ENCODE measurements around the gene PRDX5.

The PRDX5 gene

GRCh38 chr11:64364435-64364834 lies 46.5 kb downstream of the PRDX5 start:
- H3K36me3 ChIP-seq (ENCODE audit: control insufficient read depth, insufficient read depth, low read length) = peaks cover 58% of the 10 kb centered on the region
- DNase-seq = no peak
- no peak overlapping the region for H3K27ac ChIP-seq (ENCODE audit: insufficient read depth, low read length, poor library complexity, severe bottlenecking)
- no peaks in the 10 kb centered on the region for H3K9me3 ChIP-seq (ENCODE audit: control insufficient read depth, low read length)
- H3K4me3 ChIP-seq (ENCODE audit: insufficient read depth, low read depth, low read length, poor library complexity, severe bottlenecking) = no peak overlapping the region
- peaks cover 11% of the 10 kb centered on the region for H3K4me1 ChIP-seq (ENCODE audit: control insufficient read depth, insufficient read depth, low read length, poor library complexity, severe bottlenecking)
- H3K27me3 ChIP-seq (replicated peaks; ENCODE audit: control insufficient read depth, insufficient read depth, low read length, poor library complexity, severe bottlenecking) = no peaks in the 10 kb centered on the region

- peaks cover 62% of the 10 kb centered on the region for H3K36me3 ChIP-seq (ENCODE audit: control insufficient read depth, insufficient read depth, low read length)
- no peaks in the 10 kb centered on the region for H3K9me3 ChIP-seq (ENCODE audit: control insufficient read depth, low read length)
- H3K4me1 ChIP-seq (ENCODE audit: control insufficient read depth, insufficient read depth, low read length, poor library complexity, severe bottlenecking) = peaks cover 7% of the 10 kb centered on the region
- H3K4me3 ChIP-seq (ENCODE audit: insufficient read depth, low read depth, low read length, poor library complexity, severe bottlenecking) = no peak overlapping the region
- DNase-seq = no peak
- no peak overlapping the region for H3K27ac ChIP-seq (ENCODE audit: insufficient read depth, low read length, poor library complexity, severe bottlenecking)
- no peaks in the 10 kb centered on the region for H3K27me3 ChIP-seq (replicated peaks; ENCODE audit: control insufficient read depth, insufficient read depth, low read length, poor library complexity, severe bottlenecking)
Observed at GRCh38 chr11:64364911-64365310, 47.0 kb downstream of the PRDX5 start.

- no peak overlapping the region for H3K27ac ChIP-seq (ENCODE audit: insufficient read depth, low read length, poor library complexity, severe bottlenecking)
- no peak for DNase-seq
- H3K4me1 ChIP-seq (ENCODE audit: control insufficient read depth, insufficient read depth, low read length, poor library complexity, severe bottlenecking) = no peaks in the 10 kb centered on the region
- peaks cover 63% of the 10 kb centered on the region for H3K36me3 ChIP-seq (ENCODE audit: control insufficient read depth, insufficient read depth, low read length)
- H3K27me3 ChIP-seq (replicated peaks; ENCODE audit: control insufficient read depth, insufficient read depth, low read length, poor library complexity, severe bottlenecking) = no peaks in the 10 kb centered on the region
- no peak overlapping the region for H3K4me3 ChIP-seq (ENCODE audit: insufficient read depth, low read depth, low read length, poor library complexity, severe bottlenecking)
- no peaks in the 10 kb centered on the region for H3K9me3 ChIP-seq (ENCODE audit: control insufficient read depth, low read length)
Observed at GRCh38 chr11:64366751-64367150, 48.8 kb downstream of the PRDX5 start.

GRCh38 chr11:64367931-64368672 lies 50.2 kb downstream of the PRDX5 start:
- Histone ChIP-seq H3K27ac (ENCODE audit: insufficient read depth, low read length, poor library complexity, severe bottlenecking) (no peak overlapping the region), H3K4me3 (ENCODE audit: insufficient read depth, low read depth, low read length, poor library complexity, severe bottlenecking) (no peak overlapping the region), H3K9me3 (ENCODE audit: control insufficient read depth, low read length) (no peaks in the 10 kb centered on the region), H3K4me1 (ENCODE audit: control insufficient read depth, insufficient read depth, low read length, poor library complexity, severe bottlenecking) (no peaks in the 10 kb centered on the region), H3K36me3 (ENCODE audit: control insufficient read depth, insufficient read depth, low read length) (peaks cover 51% of the 10 kb centered on the region), H3K27me3 (replicated peaks; ENCODE audit: control insufficient read depth, insufficient read depth, low read length, poor library complexity, severe bottlenecking) (no peaks in the 10 kb centered on the region)
- DNase-seq = no peak

GRCh38 chr11:64368673-64369074 lies 50.8 kb downstream of the PRDX5 start:
- Histone ChIP-seq H3K27ac (ENCODE audit: insufficient read depth, low read length, poor library complexity, severe bottlenecking) (no peak overlapping the region), H3K9me3 (ENCODE audit: control insufficient read depth, low read length) (no peaks in the 10 kb centered on the region), H3K4me3 (ENCODE audit: insufficient read depth, low read depth, low read length, poor library complexity, severe bottlenecking) (no peak overlapping the region), H3K36me3 (ENCODE audit: control insufficient read depth, insufficient read depth, low read length) (peaks cover 46% of the 10 kb centered on the region), H3K27me3 (replicated peaks; ENCODE audit: control insufficient read depth, insufficient read depth, low read length, poor library complexity, severe bottlenecking) (no peaks in the 10 kb centered on the region), H3K4me1 (ENCODE audit: control insufficient read depth, insufficient read depth, low read length, poor library complexity, severe bottlenecking) (no peaks in the 10 kb centered on the region)
- no peak for DNase-seq

GRCh38 chr11:64369440-64370421 lies 51.8 kb downstream of the PRDX5 start:
- Histone ChIP-seq H3K4me1 (ENCODE audit: control insufficient read depth, insufficient read depth, low read length, poor library complexity, severe bottlenecking) (no peaks in the 10 kb centered on the region), H3K36me3 (ENCODE audit: control insufficient read depth, insufficient read depth, low read length) (peaks cover 39% of the 10 kb centered on the region), H3K4me3 (ENCODE audit: insufficient read depth, low read depth, low read length, poor library complexity, severe bottlenecking) (no peak overlapping the region), H3K27me3 (replicated peaks; ENCODE audit: control insufficient read depth, insufficient read depth, low read length, poor library complexity, severe bottlenecking) (no peaks in the 10 kb centered on the region), H3K27ac (ENCODE audit: insufficient read depth, low read length, poor library complexity, severe bottlenecking) (no peak overlapping the region), H3K9me3 (ENCODE audit: control insufficient read depth, low read length) (no peaks in the 10 kb centered on the region)
- DNase-seq = no peak

- Histone ChIP-seq H3K4me1 (ENCODE audit: control insufficient read depth, insufficient read depth, low read length, poor library complexity, severe bottlenecking) (no peaks in the 10 kb centered on the region), H3K36me3 (ENCODE audit: control insufficient read depth, insufficient read depth, low read length) (peaks cover 29% of the 10 kb centered on the region), H3K27me3 (replicated peaks; ENCODE audit: control insufficient read depth, insufficient read depth, low read length, poor library complexity, severe bottlenecking) (no peaks in the 10 kb centered on the region), H3K4me3 (ENCODE audit: insufficient read depth, low read depth, low read length, poor library complexity, severe bottlenecking) (no peak overlapping the region), H3K9me3 (ENCODE audit: control insufficient read depth, low read length) (no peaks in the 10 kb centered on the region), H3K27ac (ENCODE audit: insufficient read depth, low read length, poor library complexity, severe bottlenecking) (no peak overlapping the region)
- DNase-seq = no peak
Observed at GRCh38 chr11:64371201-64371600, 53.3 kb downstream of the PRDX5 start.
